Daoy (cell line): ENCODE measurements around the gene KDELR3. TPM values are rescaled to one million over a fixed set of nuclear protein-coding genes. Genes with fewer than 3 reads are reported as not detected.

Source experiments
- DNase-seq: peaks from one replicate; pipeline ENCODE4 v3.0.0-alpha.2; 2015; ENCODE audit warnings: low read depth
- total RNA-seq: library from RNA; depleted of rRNA; stranded (reverse); fragments of >200 nt; shearing (Covaris generic); gene quantifications from 2 replicates; pipeline ENCODE4 v1.2.3, GENCODE V29; 2014; rRNA removed

KDELR3 gene
- total RNA-seq, 1 experiment from 2014 or later, result 18.5 TPM

GRCh38 chr22:38518620-38519019 is 50.7 kb downstream of the KDELR3 start:
- no peak for DNase-seq

DNA sequence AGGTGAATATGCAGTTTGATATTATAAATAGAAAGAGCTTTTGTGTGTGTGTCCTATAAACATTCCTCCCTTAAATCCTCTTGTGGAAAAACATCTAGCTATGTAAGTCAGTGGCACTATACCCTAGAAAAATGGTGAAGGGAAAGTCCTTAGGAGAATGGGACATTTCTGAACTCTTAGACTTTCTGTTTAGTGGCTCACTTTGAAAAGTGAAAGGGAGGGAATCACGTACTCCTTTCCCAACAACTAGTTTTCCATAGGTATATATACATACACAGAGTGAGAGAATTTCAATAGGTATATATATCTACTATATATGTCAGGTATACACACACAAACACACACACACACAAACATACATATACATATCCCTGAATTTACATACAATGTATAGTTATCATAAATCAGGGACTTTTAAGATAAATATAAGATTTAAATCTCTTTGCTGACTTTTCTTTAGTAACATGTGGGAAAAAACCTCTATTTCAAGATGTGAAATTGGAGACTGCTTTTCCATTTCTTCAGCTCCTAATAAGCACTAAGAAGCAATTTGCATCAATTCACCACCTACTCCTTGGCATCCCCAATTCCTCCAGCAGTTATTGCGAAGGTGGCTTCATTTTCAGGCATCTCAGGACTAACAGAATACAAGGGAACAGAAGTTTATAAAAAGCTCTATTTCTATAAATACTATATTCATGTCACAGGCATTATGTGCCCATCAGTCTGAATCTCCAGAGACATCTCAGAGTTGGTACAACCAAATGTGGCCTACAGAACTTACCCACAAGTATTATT is 51.8 kb downstream of the KDELR3 start:
- no peak for DNase-seq

DNA sequence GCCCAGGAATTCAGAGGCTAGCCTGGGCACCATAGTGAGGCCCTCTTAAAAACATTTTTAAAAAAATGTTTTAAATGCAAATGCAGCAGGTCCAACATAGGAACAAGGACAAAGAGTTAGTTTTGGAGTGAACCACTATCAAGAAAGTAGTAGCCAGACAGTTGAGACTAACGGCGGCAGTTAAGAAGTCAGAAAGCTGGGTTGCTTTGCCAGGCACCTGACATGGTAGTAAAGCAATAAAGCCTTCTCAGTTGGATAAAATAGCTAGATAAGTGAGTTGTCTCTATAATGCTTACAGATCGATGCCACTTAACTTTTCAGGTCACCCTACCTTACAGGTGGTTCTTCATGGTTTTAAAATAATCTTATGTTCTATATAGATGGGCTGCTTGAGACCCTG is 55.1 kb downstream of the KDELR3 start:
- DNase-seq, result no peak

- DNase-seq, result no peak
These were observed 55.6 kb downstream of the KDELR3 start for GRCh38 chr22:38523479-38523878.

GRCh38 chr22:38524429-38524828 is 56.5 kb downstream of the KDELR3 start:
- DNase-seq, result no peak

DNA sequence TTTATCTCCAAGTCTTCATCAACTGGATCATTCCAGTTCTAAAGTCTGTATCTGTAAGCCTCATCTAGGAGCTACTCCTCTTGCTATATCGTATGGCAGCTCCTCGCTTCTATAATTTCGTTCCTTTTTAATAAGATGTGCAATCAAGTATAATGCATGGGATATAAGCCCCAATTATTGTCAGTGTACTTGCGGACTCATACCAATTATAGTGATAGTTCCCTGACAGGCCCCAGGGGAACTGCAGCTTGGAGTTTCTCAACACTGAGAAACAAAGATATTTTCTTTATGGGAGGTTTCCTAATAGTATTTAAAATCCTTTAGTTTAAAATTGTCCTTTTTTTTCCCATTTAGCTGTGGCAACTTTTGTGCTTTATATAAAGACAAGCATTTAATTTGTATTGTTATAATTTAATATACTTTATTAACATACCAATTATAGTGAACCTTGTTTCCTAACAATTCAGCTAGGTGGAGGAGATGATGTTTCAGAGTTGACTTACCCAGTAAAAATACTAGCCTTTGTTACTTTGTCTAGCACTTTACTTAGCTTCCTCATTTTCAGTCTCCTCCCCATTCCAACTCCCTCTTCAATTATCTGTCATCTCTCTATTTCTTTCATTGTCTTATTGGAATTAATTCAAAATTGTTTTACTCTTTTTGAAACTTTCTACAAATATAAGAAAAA is 63.5 kb downstream of the KDELR3 start:
- DNase-seq, result no peak

Other genes starting within 250 kb of the KDELR3 start
- gene TMEM184B, start 195.1 kb upstream of the KDELR3 start, total RNA-seq, result 9.7 and 12.8 TPM in 2 replicates
- gene CSNK1E, start 150.7 kb upstream of the KDELR3 start, total RNA-seq, result 51.6 and 62.7 TPM in 2 replicates
- gene KCNJ4, start 12.9 kb upstream of the KDELR3 start, total RNA-seq, result 0.80 and 2.1 TPM in 2 replicates
- gene DDX17, start 38.2 kb downstream of the KDELR3 start, total RNA-seq, result 297 and 331 TPM in 2 replicates
- gene DMC1, start 102.1 kb downstream of the KDELR3 start, total RNA-seq, result 0.06 TPM in 1 of 2 replicates, not detected in the other
- gene FAM227A, start 188.3 kb downstream of the KDELR3 start, total RNA-seq, result 0.06 and 0.80 TPM in 2 replicates
- gene CBY1, start 188.5 kb downstream of the KDELR3 start, total RNA-seq, result 11.9 and 21.8 TPM in 2 replicates
- 70.4 and 79.0 TPM in 2 replicates for gene TOMM22, start 213.9 kb downstream of the KDELR3 start, total RNA-seq
- 45.2 and 51.5 TPM in 2 replicates for gene JOSD1, start 232.8 kb downstream of the KDELR3 start, total RNA-seq
- 16.5 and 23.5 TPM in 2 replicates for gene GTPBP1, start 237.8 kb downstream of the KDELR3 start, total RNA-seq